Hepatocyte (in vitro differentiated cells): Measurements from ENCODE around the gene PTGES3L. TPM values are rescaled to one million over a fixed set of nuclear protein-coding genes. Genes with fewer than 3 reads are reported as not detected.

Experiments used
- DNase-seq: peaks from one replicate; pipeline ENCODE4 v3.0.0-alpha.2; 2016; ENCODE audit warnings: low spot score
- H2AFZ ChIP-seq: fragments of 200-600 bp; sonication (generic); 2 replicates; pipeline ENCODE4 v1.6.0; 2016; ENCODE audit warnings: antibody characterized with exemption, mild to moderate bottlenecking
- H3K27ac ChIP-seq: fragments of 200-600 bp; sonication (generic); 2 replicates; pipeline ENCODE4 v1.5.1; 2016; ENCODE audit warnings: mild to moderate bottlenecking
- H3K27me3 ChIP-seq: fragments of 200-600 bp; sonication (generic); 2 replicates; pipeline ENCODE4 v1.6.1; 2016
- H3K36me3 ChIP-seq: fragments of 200-600 bp; sonication (generic); replicated peaks from 2 replicates; pipeline ENCODE4 v1.5.1; 2016; ENCODE audit warnings: low read depth; ENCODE audit not compliant: insufficient read depth
- H3K4me1 ChIP-seq: fragments of 200-600 bp; sonication (generic); 2 replicates; pipeline ENCODE4 v1.5.1; 2016; ENCODE audit warnings: mild to moderate bottlenecking, moderate library complexity; ENCODE audit not compliant: insufficient read depth
- H3K4me2 ChIP-seq: fragments of 200-600 bp; sonication (generic); 2 replicates; pipeline ENCODE4 v1.6.0; 2016
- H3K4me3 ChIP-seq: fragments of 200-600 bp; sonication (generic); 2 replicates; pipeline ENCODE4 v1.5.1; 2016; ENCODE audit warnings: mild to moderate bottlenecking
- H3K79me2 ChIP-seq: fragments of 200-600 bp; sonication (generic); 2 replicates; pipeline ENCODE4 v1.6.0; 2017; ENCODE audit warnings: mild to moderate bottlenecking
- H3K9me2 ChIP-seq: fragments of 200-600 bp; sonication (generic); replicated peaks from 2 replicates; pipeline ENCODE4 v1.6.0; 2017; ENCODE audit warnings: mild to moderate bottlenecking; ENCODE audit not compliant: insufficient read depth
- H3K9me3 ChIP-seq: fragments of 200-600 bp; sonication (generic); 2 replicates; pipeline ENCODE4 v1.5.1; 2016; ENCODE audit warnings: low read depth, mild to moderate bottlenecking
- H4K20me1 ChIP-seq: fragments of 200-600 bp; sonication (generic); 2 replicates; pipeline ENCODE4 v1.6.0; 2016; ENCODE audit warnings: mild to moderate bottlenecking; ENCODE audit not compliant: insufficient read depth, poor library complexity, severe bottlenecking
- EZH2 ChIP-seq: fragments of 200-600 bp; sonication (generic); IDR thresholded peaks from 2 replicates; pipeline ENCODE4 v1.6.1; 2016; ENCODE audit warnings: antibody characterized with exemption, mild to moderate bottlenecking, borderline replicate concordance
- EZH2phosphoT487 ChIP-seq: fragments of 200-600 bp; sonication (generic); IDR thresholded peaks from one replicate; pipeline ENCODE4 v1.6.1; 2018; ENCODE audit warnings: antibody characterized with exemption, mild to moderate bottlenecking, low read depth, moderate library complexity; ENCODE audit not compliant: unreplicated experiment, severe bottlenecking
- WGBS: methylation state at CpG from one replicate; pipeline ENCODE4 v1.1.6; 2016; ENCODE audit warnings: low lambda C conversion rate; ENCODE audit errors: missing lambda C conversion rate; 5-methylcytosine and 5-hydroxymethylcytosine counted together
- polyA plus RNA-seq: library from polyadenylated mRNA; unstranded; fragments of >200 nt; fragmentation: Nextera tagmentation; extraction: Ambion mirVana; gene quantifications from 2 replicates; pipeline ENCODE4 v1.2.1, GENCODE V29; 2016
- total RNA-seq: library from RNA; depleted of rRNA; stranded (reverse); fragments of >200 nt; gene quantifications from 2 replicates; pipeline ENCODE4 v1.2.3, GENCODE V29; 2014
- TF ChIP-seq, protein P1 (sequence below): fragments of 200-600 bp; sonication (generic); IDR thresholded peaks from 2 replicates; pipeline ENCODE4 v1.5.1; 2016; ENCODE audit warnings: antibody characterized with exemption, mild to moderate bottlenecking; ENCODE audit not compliant: poor library complexity

The PTGES3L gene
- total and polyA plus RNA-seq, 2 experiments from 2014 or later: 0.40 to 2.4 TPM

DNA sequence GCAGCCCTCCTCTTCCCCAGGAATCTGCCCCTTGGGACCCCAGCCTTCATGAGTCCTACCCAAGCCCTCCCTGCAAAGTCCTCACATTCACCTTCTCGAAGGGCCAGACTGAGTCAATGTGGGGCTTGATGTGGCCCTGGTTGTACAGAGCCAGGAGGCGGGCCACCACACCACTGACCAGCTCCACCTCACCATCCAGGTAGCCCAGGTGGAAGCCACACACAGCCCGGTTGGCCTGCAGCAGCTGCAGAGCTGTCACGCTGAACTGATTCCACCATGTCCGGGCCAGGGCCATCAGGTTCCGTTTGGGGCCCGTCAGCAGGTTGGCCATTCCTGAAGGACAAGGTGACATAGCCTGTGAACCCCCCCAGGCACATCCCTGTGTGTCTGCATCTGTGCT lies 36.3 kb upstream of the PTGES3L start:
- peaks cover 34% of the 10 kb centered on the region for H3K4me1 ChIP-seq
- TF ChIP-seq, protein P1, sequence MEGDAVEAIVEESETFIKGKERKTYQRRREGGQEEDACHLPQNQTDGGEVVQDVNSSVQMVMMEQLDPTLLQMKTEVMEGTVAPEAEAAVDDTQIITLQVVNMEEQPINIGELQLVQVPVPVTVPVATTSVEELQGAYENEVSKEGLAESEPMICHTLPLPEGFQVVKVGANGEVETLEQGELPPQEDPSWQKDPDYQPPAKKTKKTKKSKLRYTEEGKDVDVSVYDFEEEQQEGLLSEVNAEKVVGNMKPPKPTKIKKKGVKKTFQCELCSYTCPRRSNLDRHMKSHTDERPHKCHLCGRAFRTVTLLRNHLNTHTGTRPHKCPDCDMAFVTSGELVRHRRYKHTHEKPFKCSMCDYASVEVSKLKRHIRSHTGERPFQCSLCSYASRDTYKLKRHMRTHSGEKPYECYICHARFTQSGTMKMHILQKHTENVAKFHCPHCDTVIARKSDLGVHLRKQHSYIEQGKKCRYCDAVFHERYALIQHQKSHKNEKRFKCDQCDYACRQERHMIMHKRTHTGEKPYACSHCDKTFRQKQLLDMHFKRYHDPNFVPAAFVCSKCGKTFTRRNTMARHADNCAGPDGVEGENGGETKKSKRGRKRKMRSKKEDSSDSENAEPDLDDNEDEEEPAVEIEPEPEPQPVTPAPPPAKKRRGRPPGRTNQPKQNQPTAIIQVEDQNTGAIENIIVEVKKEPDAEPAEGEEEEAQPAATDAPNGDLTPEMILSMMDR: no peak
- TF ChIP-seq EZH2phosphoT487 (no peak), EZH2 (no peak)
- peaks cover 38% of the 10 kb centered on the region for H3K79me2 ChIP-seq
- H3K4me3 ChIP-seq: no peak overlapping the region
- H3K9me3 ChIP-seq: no peaks in the 10 kb centered on the region
- H2AFZ ChIP-seq: no peak overlapping the region
- WGBS: 94% methylated on average over 7 of the region's 7 CpGs
- no peak overlapping the region for H3K27ac ChIP-seq
- H3K36me3 ChIP-seq: no peaks in the 10 kb centered on the region
- H4K20me1 ChIP-seq: peaks cover 15% of the 10 kb centered on the region
- no peaks in the 10 kb centered on the region for H3K9me2 ChIP-seq
- DNase-seq: no peak
- no peaks in the 10 kb centered on the region for H3K27me3 ChIP-seq
- no peak overlapping the region for H3K4me2 ChIP-seq

DNA sequence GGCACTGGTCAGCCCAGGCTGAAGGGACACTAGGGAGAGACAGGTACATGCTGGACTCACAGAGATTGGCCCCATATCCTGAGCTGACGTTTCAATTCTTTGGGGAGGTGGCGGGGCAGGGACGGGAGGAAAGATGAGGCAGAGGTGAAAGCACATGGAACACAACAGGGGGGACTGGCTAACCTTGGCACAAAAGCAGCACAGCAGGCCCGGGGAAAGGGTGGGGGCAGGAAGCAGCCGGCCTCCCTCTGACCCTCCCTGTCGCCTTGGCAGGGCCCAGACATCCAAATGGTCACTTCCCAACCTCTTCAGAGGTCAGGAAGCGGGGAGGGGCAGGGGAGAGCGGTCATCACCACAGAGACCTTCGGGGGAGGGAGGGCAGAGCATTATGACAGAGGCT lies 35.7 kb upstream of the PTGES3L start:
- Histone ChIP-seq H3K27ac (no peak overlapping the region), H2AFZ (no peak overlapping the region), H3K4me3 (no peak overlapping the region), H3K9me3 (no peaks in the 10 kb centered on the region), H3K27me3 (no peaks in the 10 kb centered on the region), H3K4me1 (peaks cover 35% of the 10 kb centered on the region), H3K4me2 (no peak overlapping the region), H3K79me2 (peaks cover 33% of the 10 kb centered on the region), H3K36me3 (no peaks in the 10 kb centered on the region), H4K20me1 (peaks cover 15% of the 10 kb centered on the region), H3K9me2 (no peaks in the 10 kb centered on the region)
- TF ChIP-seq, protein P1: no peak
- TF ChIP-seq EZH2 (no peak), EZH2phosphoT487 (no peak)
- WGBS: 91% methylated on average over 8 of the region's 9 CpGs
- DNase-seq: no peak

DNA sequence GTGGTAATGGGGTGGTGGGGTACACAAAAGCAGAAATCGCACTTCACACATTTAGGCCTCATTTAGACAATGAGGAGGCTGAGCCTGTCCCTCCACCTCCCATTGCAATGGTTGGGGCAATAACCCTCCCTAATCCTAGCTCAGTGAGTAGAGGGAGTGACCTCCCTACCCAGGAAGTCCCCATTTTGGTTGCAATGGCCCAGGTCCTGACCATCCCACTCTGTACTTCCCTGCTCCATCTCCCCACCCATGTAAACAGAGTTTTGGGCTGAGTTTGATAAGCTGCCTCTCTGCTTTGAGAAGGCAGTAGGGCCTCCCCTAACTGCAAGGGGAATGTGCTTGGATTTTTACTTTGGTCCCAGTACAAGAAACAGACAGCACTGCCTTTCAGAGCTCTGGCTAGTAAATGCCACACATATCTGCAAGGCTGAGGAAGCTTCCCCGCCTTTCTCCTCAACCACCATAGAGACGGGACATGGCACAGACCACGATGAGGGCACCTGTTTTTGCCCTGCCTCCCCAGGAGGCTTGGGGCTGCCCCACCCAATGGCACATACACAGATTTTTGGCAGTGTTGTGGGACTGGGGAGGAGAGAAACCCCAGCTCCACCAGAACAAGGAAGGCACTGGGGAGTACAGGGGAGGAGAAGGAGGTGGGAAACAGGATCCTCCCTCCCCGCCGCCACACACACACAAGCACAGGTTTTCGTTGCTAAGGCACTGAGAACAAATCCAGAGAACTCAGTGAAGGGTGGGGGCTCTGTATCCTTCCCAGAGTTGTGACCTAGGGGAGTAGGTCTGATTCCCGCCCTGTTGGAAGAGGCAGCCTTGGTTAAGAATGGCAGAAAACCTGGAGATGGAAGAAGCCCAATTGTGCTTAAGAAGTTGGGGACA lies 35.0 kb upstream of the PTGES3L start:
- Histone ChIP-seq H3K9me2 (no peaks in the 10 kb centered on the region), H3K9me3 (no peaks in the 10 kb centered on the region), H3K4me3 (no peak overlapping the region), H3K27me3 (no peaks in the 10 kb centered on the region), H3K79me2 (peaks cover 26% of the 10 kb centered on the region), H3K4me1 (peaks cover 35% of the 10 kb centered on the region), H4K20me1 (peaks cover 15% of the 10 kb centered on the region), H3K36me3 (no peaks in the 10 kb centered on the region), H3K4me2 (no peak overlapping the region), H3K27ac (no peak overlapping the region), H2AFZ (no peak overlapping the region)
- WGBS: 90% methylated on average over 8 of the region's 8 CpGs
- TF ChIP-seq EZH2phosphoT487 (no peak), EZH2 (no peak)
- TF ChIP-seq, protein P1: no peak
- DNase-seq: no peak
